ENCODE measurements around the gene SPTLC2. TPM values are rescaled to one million over a fixed set of nuclear protein-coding genes. Genes with fewer than 3 reads are reported as not detected.
A peak's percentile ranks its signal among the peaks of the same experiment; 100 is the strongest.

SPTLC2 gene
- total RNA-seq, 1 donor from 2014 or later: 42.8 TPM

DNA sequence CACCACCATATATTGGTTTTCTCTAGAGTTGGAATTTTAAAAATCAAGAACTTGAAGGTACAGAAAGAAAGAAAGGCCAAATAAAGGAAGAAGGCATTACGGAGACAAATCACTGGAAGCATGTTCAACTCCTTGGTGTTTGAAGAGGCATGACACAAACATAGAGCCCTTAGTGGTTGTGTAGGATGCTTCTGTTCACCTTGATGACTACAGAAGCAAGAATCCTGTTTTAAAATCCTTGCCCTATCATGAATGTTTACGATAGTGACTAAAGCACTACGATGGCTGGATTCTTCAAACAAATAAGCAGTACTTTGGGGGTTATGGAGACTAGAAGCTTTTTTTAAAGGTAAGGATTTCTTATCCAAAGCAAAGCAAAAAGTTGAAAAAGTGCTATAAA lies 107.6 kb downstream of the SPTLC2 start:
- H3K4me3 ChIP-seq (ENCODE audit: low read depth, low read length): no peak overlapping the region
- no peak for DNase-seq (ENCODE audit: low read depth)
- TF ChIP-seq, protein P1, sequence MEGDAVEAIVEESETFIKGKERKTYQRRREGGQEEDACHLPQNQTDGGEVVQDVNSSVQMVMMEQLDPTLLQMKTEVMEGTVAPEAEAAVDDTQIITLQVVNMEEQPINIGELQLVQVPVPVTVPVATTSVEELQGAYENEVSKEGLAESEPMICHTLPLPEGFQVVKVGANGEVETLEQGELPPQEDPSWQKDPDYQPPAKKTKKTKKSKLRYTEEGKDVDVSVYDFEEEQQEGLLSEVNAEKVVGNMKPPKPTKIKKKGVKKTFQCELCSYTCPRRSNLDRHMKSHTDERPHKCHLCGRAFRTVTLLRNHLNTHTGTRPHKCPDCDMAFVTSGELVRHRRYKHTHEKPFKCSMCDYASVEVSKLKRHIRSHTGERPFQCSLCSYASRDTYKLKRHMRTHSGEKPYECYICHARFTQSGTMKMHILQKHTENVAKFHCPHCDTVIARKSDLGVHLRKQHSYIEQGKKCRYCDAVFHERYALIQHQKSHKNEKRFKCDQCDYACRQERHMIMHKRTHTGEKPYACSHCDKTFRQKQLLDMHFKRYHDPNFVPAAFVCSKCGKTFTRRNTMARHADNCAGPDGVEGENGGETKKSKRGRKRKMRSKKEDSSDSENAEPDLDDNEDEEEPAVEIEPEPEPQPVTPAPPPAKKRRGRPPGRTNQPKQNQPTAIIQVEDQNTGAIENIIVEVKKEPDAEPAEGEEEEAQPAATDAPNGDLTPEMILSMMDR (conservative IDR thresholded peaks at IDR 0.05; ENCODE audit: low read depth, low read length): no peak

DNA sequence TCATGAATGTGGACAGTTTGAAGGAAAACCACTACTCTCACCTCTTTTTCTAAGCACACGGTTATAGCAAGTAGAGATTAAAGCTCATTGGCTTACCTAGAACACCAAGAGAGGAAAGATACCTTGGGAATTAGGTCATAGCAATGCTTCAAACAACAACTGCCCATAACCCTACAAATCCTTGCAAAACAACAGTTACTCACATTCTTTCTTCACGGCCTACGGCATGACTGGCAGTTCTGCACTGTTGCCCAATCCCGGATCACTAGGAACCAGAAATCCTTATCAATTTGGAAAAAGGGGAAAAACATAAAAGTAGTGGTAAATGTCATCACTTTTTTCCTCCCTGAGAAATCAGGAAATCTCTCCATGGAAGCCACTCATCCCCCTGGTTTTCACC lies 108.2 kb downstream of the SPTLC2 start:
- TF ChIP-seq, protein P1 (conservative IDR thresholded peaks at IDR 0.05; ENCODE audit: low read depth, low read length): no peak
- H3K4me3 ChIP-seq (ENCODE audit: low read depth, low read length): no peak overlapping the region
- peak; percentile 92 for DNase-seq (ENCODE audit: low read depth)

DNA sequence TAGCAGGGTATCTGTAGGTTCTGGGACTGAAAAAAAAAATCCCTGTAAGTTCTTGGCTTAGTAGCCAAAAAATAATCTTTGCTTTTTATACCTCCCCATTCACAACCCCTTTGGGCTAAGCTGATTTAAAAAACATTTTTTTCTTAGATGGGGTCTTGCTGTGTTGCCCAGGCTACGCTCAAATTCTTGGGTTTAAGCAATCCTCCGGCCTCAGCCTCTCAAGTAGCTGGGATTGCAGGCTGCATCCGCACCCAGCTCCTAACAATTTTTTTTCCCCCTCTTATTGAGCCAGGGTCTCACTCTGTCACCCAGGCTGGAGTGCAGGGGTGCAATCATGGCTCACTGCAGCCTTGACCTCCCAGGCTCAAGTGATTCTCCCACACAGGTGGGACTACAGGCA lies 108.7 kb downstream of the SPTLC2 start:
- no peak overlapping the region for H3K4me3 ChIP-seq (ENCODE audit: low read depth, low read length)
- TF ChIP-seq, protein P1 (conservative IDR thresholded peaks at IDR 0.05; ENCODE audit: low read depth, low read length): no peak
- DNase-seq (ENCODE audit: low read depth): no peak

DNA sequence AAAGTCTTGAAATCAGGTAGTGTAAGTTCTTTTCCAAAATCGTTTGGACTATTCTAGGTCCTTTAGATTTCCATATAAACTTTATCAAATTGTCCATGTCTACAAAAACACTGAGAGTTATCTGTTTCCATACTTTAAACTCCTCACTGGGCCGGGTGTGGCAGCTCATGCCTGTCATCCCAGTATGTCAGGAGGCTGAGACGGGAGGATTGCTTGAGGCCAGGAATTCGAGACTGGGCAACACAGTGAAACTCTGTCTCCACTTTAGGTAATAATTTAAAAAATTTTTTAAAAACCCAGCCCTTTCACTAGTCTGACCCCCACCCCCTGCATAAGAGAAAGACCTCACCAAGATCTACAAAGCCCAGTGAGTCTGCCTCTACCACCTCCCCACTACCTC lies 111.4 kb downstream of the SPTLC2 start:
- H3K4me3 ChIP-seq (ENCODE audit: low read depth, low read length): no peak overlapping the region
- TF ChIP-seq, protein P1 (conservative IDR thresholded peaks at IDR 0.05; ENCODE audit: low read depth, low read length): no peak
- no peak for DNase-seq (ENCODE audit: low read depth)

DNA sequence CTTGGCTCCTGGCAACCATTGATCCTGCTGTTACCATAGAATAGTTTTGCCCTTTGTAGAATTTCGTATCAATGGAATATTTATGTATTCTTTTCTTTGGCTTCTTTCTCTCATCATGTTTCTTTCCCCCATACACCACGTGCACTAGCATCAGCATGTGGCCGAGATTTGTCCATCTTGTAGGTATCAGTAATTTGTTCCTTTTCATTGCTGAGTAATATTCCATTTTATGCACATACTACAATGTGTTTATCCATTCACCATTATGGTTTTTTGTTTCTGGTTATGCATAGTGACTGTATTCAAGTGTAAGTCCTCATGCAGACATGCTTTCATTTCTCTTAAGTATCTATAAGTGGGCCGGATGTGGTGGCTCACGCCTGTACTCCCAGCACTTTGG lies 113.3 kb downstream of the SPTLC2 start:
- no peak overlapping the region for H3K4me3 ChIP-seq (ENCODE audit: low read depth, low read length)
- TF ChIP-seq, protein P1 (conservative IDR thresholded peaks at IDR 0.05; ENCODE audit: low read depth, low read length): no peak
- no peak for DNase-seq (ENCODE audit: low read depth)

- TF ChIP-seq, protein P1 (conservative IDR thresholded peaks at IDR 0.05; ENCODE audit: low read depth, low read length): no peak
- DNase-seq (ENCODE audit: low read depth): no peak
- H3K4me3 ChIP-seq (ENCODE audit: low read depth, low read length): no peak overlapping the region
Observed at GRCh38 chr14:77502109-77502782, 114.2 kb downstream of the SPTLC2 start.

DNA sequence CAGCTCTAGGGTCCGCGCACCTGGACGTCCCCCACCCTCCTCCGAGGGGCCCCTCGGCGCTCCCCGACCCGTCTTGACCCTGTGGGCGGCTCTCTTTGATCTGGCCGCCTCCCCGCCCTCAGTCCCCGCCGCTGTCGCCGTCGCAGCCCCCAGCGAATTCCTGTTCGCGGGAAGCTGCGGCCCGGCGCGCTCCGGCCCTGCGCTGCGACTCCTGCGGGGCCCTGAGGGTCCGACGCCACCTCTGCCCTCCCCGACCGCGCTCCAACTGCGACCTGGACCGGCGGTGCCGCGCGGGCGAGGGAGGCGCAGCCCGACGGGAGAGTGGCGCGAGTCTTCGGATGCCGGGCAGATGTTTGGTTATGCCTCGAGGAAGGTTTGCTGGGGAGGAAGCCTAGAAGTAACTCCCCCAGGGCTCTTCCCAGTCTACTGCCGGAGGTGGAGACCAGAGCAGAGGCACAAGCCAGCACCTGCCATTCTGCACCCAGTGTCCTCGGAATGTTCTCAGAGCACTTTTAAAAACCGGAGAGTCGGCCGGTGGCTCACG lies 117.4 kb downstream of the SPTLC2 start:
- no peak for DNase-seq (ENCODE audit: low read depth)
- H3K4me3 ChIP-seq (ENCODE audit: low read depth, low read length): peak overlapping the region; percentile 51
- TF ChIP-seq, protein P1 (conservative IDR thresholded peaks at IDR 0.05; ENCODE audit: low read depth, low read length): no peak
